ENCODE measurements around the gene MSI2. TPM values are rescaled to one million over a fixed set of nuclear protein-coding genes. Genes with fewer than 3 reads are reported as not detected.
A peak's percentile ranks its signal among the peaks of the same experiment; 100 is the strongest.

The MSI2 gene
- total RNA-seq, 2 experiments from 2014 or later, result 87.6 to 96.0 TPM

DNA sequence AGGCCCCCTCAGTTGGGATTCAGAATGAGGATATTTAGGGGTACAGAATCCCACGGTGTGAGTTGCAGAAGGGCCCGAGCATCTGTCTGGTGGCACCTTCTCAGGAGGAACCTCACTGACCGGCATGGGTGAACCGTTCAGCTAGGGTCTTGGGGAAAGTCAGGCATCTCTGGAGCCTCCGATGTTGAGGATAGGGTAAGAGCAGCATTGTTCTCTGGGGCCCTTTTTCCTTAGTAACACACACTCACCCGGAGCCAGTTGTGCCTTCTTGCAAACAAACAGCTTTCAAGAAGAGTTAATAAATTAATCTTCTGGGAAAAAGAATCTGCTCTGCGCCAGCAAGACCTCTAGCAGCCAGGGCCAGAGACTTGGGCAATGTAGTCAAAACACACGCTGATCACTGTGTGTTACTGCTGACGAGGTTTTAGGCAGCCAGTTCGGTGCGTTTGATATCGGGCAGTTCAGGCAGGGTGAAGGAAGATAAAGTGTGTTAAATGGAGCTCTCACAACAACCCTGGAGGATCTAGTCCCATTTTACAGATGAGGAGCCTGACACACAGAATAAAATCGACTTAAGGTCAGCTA, 48.9 kb downstream of the MSI2 start:
- no peak for DNase-seq
- peaks cover 5% of the 10 kb centered on the region for H3K9me3 Mint-ChIP-seq
- CTCF ChIA-PET, result interaction anchor here (1.8 kb wide), 1 partner anchor 17 kb away, joined by 3 read pairs; no protein-coding TSS in a partner anchor
- POLR2A ChIA-PET, result interaction anchor here (0.6 kb wide), 1 partner anchor 83 kb away, joined by 4 read pairs; no protein-coding TSS in a partner anchor
- H3K4me3 Mint-ChIP-seq, result no peak overlapping the region
- peaks cover 25% of the 10 kb centered on the region for H3K4me1 Mint-ChIP-seq
- H3K27me3 Mint-ChIP-seq, result no peaks in the 10 kb centered on the region
- H3K36me3 Mint-ChIP-seq (ENCODE audit: low read depth), result peaks cover 31% of the 10 kb centered on the region
- H3K27ac Mint-ChIP-seq, result no peak overlapping the region

DNA sequence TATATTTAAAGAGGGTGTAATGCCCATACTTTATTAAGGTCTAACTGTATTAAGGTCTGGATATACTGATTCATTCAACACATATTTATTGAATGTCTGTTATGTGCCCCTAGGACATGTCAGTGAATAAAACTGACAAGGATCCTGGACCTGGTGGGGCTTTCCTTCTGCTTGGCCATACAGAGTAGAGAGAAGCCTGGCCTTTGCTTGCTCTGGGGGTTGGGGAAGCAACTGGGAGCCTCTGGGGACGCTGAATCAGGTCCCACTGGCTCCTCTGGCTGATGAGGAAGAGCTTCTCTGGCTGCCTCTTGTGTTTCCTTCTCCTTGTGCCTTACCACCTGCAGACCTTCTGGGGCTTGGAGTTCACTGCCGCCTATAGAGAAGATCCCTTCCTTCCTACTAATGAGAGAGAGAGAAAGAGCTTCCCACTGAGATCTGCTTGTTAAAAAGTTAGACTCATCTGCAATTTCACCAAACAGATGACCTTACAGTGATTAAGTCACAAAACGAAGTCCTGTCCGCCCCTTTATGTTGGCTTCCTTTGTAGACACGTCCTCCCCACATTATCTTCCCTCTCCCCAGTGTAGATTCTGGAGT, 49.7 kb downstream of the MSI2 start:
- H3K4me3 Mint-ChIP-seq, result no peak overlapping the region
- CTCF ChIA-PET, result no interaction called here
- H3K4me1 Mint-ChIP-seq, result peaks cover 24% of the 10 kb centered on the region
- H3K27ac Mint-ChIP-seq, result no peak overlapping the region
- no peaks in the 10 kb centered on the region for H3K9me3 Mint-ChIP-seq
- H3K36me3 Mint-ChIP-seq (ENCODE audit: low read depth), result peaks cover 27% of the 10 kb centered on the region
- DNase-seq, result no peak
- H3K27me3 Mint-ChIP-seq, result no peaks in the 10 kb centered on the region
- POLR2A ChIA-PET, result interaction anchor here (0.6 kb wide), 1 partner anchor 82 kb away, joined by 4 read pairs; no protein-coding TSS in a partner anchor

DNA sequence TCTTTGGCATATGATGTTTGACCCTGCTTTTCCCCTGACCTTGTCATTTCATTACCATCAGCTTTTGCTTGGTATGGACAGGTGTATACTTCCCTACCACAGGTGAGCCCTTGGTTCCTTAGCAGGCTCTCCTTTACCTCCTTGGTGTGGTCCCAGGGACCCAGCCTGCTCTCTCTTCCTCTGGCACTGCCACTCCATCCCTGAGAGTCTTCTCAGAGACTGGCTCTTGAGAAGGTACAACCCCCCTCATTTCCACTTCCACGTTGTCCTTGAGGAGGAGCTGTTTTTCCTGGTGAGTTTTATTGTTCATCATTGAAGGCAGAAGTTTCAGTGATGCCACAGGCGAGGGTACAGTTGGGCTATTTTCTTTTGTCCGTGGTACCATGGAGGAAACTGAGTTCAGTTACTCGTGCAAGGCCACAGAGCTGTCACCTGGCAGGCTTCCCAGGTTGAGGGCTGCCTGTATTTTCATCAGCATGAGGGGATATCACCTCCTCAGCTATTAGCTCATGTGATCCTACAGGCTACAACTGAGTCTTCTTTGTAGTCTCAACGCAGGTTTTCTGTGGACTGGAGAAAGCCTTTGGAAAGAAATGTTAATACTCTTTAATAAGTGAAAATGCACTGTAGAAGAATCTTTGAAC, 52.3 kb downstream of the MSI2 start:
- H3K36me3 Mint-ChIP-seq (ENCODE audit: low read depth), result peaks cover 20% of the 10 kb centered on the region
- H3K9me3 Mint-ChIP-seq, result no peaks in the 10 kb centered on the region
- peaks cover 7% of the 10 kb centered on the region for H3K4me1 Mint-ChIP-seq
- no peak overlapping the region for H3K4me3 Mint-ChIP-seq
- H3K27me3 Mint-ChIP-seq, result no peaks in the 10 kb centered on the region
- ChIA-PET POLR2A (no interaction called here), CTCF (interaction anchor here (0.6 to 1.4 kb wide), 4 partner anchors 9 to 791 kb away, joined by 3 to 4 read pairs (median 4); no protein-coding TSS in a partner anchor)
- no peak for DNase-seq
- no peak overlapping the region for H3K27ac Mint-ChIP-seq

DNA sequence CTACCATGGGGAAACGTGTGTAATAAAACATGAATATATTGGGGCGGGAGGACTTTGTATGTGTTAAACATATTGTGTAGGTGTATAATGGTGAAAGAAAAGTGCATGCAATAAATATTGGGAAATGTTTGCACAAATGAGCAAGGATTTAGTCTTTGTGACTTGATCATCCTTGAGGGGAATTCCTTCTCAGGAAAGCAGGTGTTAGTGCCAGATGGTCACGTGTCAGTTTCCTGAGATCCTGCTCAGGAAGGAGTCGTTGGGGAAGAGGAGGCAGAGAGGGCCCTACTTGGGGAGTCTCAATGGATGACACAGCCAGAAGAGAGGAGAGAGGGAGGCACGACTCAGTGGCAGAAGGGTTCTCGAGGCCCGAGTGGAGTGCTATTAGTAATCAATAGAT, 53.2 kb downstream of the MSI2 start:
- no peaks in the 10 kb centered on the region for H3K27me3 Mint-ChIP-seq
- ChIA-PET POLR2A (no interaction called here), CTCF (interaction anchor here (0.6 to 1.4 kb wide), 5 partner anchors 10 to 790 kb away, joined by 3 to 4 read pairs (median 3); no protein-coding TSS in a partner anchor)
- no peak overlapping the region for H3K4me3 Mint-ChIP-seq
- no peak for DNase-seq
- peaks cover 7% of the 10 kb centered on the region for H3K4me1 Mint-ChIP-seq
- peaks cover 20% of the 10 kb centered on the region for H3K36me3 Mint-ChIP-seq (ENCODE audit: low read depth)
- no peaks in the 10 kb centered on the region for H3K9me3 Mint-ChIP-seq
- H3K27ac Mint-ChIP-seq, result peak overlapping the region; percentile 61

DNA sequence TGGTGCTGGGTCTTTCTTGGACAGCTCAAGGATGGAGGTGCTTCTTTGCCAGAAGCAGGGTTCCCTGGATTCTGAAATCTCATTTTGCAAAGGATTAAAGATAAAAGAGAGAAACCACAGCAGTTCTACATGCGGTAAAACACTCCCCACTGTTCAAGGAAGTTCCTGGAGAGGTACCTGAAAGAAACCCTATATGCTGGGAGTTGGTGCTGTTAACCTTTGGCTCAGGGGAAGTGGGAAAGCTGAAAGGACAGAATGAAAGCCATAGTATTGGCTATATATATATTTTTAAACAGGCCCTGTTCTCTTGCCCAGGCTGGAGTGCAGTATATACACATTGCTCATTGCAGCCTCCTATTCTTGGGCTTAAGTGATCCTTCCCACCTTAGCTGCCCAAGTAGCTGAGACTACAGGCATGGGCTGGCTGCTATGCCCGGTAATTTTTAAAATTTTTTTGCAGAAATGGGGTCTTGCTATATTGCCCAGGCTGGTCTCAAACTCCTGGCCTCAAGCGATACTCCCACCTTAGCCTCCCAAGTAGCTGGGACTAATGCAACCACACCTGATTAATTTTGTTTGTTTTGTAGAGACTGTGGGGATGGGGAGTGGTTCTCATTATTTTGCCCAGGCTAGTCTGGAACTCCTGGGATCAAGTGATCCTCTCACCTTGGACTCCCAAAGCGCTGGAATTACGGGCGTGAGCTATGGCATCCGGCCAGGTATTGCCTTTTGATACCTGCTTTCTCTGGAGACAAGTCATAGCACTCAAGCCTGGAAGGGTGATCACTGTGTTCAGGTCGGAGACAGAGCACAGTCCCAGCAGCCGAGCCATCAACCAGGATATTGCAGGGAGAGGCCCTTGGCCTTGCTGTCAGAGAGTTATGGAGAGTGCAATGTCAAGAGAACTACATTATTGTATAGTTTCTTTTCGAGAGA, 55.2 kb downstream of the MSI2 start:
- no peak for DNase-seq
- CTCF ChIA-PET, result interaction anchor here (1.1 kb wide), 1 partner anchor 32 kb away, joined by 3 read pairs; no protein-coding TSS in a partner anchor
- Mint-ChIP-seq H3K27me3 (no peaks in the 10 kb centered on the region), H3K36me3 (ENCODE audit: low read depth) (peaks cover 20% of the 10 kb centered on the region), H3K4me3 (no peak overlapping the region), H3K9me3 (no peaks in the 10 kb centered on the region), H3K27ac (peak overlapping the region; percentile 11), H3K4me1 (peaks cover 7% of the 10 kb centered on the region)
- POLR2A ChIA-PET, result no interaction called here

DNA sequence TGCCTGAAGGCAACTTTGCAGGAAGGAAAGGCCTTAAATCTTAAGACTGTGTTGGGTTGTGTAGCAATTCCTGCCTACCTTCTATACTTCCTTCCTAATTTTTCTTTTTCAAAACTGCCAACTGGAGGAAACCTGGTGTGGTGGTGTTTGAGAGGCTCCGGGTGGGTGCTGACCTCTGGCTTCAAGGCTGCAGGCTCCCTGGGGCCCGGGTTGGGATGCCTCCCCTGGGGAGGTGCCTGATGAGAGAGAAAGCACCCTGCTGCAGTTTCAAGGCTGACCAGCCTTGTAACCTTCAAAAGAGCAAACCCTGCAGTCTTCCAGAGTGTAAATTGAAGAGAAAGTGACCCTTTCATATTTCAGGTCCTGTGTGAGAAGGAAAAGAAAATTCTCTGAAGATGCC, 55.9 kb downstream of the MSI2 start:
- POLR2A ChIA-PET, result no interaction called here
- no peak for DNase-seq
- peaks cover 20% of the 10 kb centered on the region for H3K36me3 Mint-ChIP-seq (ENCODE audit: low read depth)
- no peak overlapping the region for H3K4me3 Mint-ChIP-seq
- no peaks in the 10 kb centered on the region for H3K27me3 Mint-ChIP-seq
- H3K9me3 Mint-ChIP-seq, result no peaks in the 10 kb centered on the region
- H3K4me1 Mint-ChIP-seq, result peaks cover 7% of the 10 kb centered on the region
- CTCF ChIA-PET, result interaction anchor here (1.1 kb wide), 1 partner anchor 33 kb away, joined by 3 read pairs; no protein-coding TSS in a partner anchor
- H3K27ac Mint-ChIP-seq, result no peak overlapping the region

DNA sequence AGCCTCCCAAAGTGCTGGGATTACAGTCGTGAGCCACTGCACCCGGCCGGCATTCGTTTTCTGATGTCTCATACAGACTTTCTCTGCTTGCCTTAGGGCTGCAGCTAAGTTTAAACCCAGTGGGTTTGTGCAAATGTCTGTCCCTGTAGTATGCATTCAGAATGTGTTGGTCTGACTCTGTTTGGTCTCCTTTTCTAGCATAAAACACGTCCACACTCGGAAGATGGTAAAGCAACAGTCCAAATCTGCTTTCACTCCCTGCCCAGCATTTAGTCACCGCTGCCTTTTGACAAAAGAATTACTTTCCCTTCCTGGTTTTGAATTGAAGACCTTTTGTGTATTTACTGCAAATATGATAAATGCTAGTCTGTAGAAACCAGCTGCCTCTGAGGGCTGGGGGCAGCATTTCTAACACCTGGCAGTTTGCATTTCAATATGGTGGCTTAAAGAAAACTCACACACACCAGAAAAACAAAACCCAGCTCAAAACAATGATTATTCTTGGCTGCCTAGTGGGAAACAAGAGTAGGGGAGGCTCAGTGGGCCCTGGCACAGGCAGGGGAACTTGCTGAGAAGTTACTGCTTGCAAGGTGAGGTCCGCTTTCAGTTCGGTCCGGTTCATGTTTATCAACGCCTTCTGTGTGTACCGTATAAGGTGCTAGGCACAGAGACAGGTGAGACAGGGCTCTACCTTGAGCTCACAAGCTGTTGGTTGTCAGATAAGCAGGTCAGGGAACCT, 56.9 kb downstream of the MSI2 start:
- H3K27ac Mint-ChIP-seq, result no peak overlapping the region
- ChIA-PET POLR2A (no interaction called here), CTCF (interaction anchor here (0.7 kb wide), 1 partner anchor 122 kb away, joined by 3 read pairs; no protein-coding TSS in a partner anchor)
- H3K27me3 Mint-ChIP-seq, result no peaks in the 10 kb centered on the region
- DNase-seq, result no peak
- peaks cover 7% of the 10 kb centered on the region for H3K4me1 Mint-ChIP-seq
- peaks cover 17% of the 10 kb centered on the region for H3K36me3 Mint-ChIP-seq (ENCODE audit: low read depth)
- H3K4me3 Mint-ChIP-seq, result no peak overlapping the region
- no peaks in the 10 kb centered on the region for H3K9me3 Mint-ChIP-seq

DNA sequence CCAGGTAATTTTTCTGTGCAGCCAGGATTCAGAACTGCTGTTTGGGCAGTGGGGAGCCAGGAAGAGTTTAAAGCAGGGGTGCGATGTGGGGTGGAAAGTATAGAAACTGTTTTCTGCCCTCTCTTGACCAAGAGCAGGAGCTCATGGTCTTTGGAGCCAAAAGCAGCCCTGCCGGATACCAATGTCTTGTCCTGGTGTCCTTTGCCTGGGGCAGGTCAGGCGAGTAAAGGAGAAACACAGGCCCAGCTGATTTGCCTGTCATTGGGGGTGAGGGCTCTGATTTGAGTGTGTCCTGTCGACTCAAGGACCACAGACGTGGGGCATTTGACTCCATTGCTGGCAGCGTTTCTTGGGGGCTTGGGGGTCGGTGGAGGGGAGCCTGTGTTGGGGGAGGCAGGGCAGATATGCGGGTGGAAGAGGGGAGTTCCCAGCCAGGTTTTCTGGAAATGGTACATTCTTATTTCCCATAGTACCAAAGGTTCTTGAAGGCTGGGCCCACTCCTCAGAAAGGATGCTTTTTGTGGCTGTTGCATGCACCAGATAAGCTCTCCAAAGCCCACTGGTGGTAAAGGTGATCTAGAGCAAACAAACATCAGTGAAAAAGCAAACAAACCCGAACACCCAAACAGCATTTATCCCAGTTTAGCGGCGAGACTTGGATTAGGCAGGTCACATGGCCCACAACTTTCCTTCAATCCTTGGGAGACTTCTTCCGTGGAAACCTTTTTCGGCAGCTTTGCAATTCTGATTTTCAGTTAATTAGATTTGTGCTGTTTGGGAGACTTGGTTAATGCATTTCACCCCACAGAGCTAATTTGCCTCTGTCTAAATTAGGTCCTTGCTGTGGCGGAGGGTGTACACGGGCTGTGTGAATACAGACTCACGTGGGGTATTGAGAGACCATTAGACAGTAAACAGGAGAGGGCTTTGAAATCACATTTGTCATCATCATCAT, 59.0 kb downstream of the MSI2 start:
- peaks cover 7% of the 10 kb centered on the region for H3K4me1 Mint-ChIP-seq
- no peaks in the 10 kb centered on the region for H3K27me3 Mint-ChIP-seq
- no peak overlapping the region for H3K27ac Mint-ChIP-seq
- H3K36me3 Mint-ChIP-seq (ENCODE audit: low read depth), result peaks cover 13% of the 10 kb centered on the region
- H3K9me3 Mint-ChIP-seq, result no peaks in the 10 kb centered on the region
- ChIA-PET CTCF (interaction anchor here (0.6 kb wide), 1 partner anchor 55 kb away, joined by 3 read pairs; no protein-coding TSS in a partner anchor), POLR2A (no interaction called here)
- DNase-seq, result no peak
- no peak overlapping the region for H3K4me3 Mint-ChIP-seq

DNA sequence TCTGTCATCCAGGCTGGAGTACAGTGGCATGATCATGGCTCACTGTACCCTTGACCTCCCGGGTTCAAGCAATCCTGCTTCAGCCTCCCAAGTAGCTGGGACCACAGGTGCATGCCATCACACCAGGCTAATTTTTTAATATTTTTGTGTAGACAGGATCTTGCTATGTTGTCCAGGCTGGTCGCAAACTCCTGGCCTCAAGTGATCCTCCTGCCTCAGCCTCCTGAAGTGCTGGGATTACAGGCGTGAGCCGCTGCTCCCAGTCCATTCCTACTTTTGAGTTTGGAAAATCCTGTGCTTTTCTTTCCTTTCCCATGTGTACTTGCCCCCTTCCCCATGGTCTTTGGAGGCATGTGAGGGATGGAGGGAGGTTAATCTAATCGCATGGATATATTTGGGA, 60.0 kb downstream of the MSI2 start:
- POLR2A ChIA-PET, result no interaction called here
- H3K4me3 Mint-ChIP-seq, result no peak overlapping the region

DNA sequence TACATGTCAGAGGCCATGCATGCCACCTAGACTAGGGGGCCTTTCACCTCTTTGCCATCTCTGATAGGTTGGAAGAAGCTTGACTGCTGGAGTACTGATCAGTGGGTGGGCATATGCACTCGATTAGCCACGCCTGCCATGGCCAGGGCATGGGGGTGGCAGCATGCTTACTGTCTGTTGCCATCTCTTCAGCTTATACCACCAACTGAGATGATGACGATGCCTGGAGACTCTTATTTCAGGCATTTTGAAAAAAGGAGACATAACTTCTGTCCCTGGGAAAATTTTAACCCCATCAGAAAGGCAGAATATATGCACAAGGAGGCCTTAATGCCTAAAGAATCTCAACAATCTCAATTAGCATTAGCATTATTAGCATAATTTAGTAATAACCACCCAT, 60.8 kb downstream of the MSI2 start:
- Mint-ChIP-seq H3K27ac (no peak overlapping the region), H3K27me3 (no peaks in the 10 kb centered on the region), H3K9me3 (no peaks in the 10 kb centered on the region), H3K4me1 (peaks cover 2% of the 10 kb centered on the region), H3K4me3 (no peak overlapping the region), H3K36me3 (ENCODE audit: low read depth) (peaks cover 8% of the 10 kb centered on the region)
- DNase-seq, result no peak
- ChIA-PET CTCF (no interaction called here), POLR2A (no interaction called here)

More for the DNA sequence above, 60.0 kb downstream of the MSI2 start:
- no peak overlapping the region for H3K27ac Mint-ChIP-seq
- H3K27me3 Mint-ChIP-seq, result no peaks in the 10 kb centered on the region
- no peak for DNase-seq
- CTCF ChIA-PET, result interaction anchor here (0.6 kb wide), 1 partner anchor 54 kb away, joined by 3 read pairs; no protein-coding TSS in a partner anchor
- peaks cover 2% of the 10 kb centered on the region for H3K4me1 Mint-ChIP-seq
- H3K36me3 Mint-ChIP-seq (ENCODE audit: low read depth), result peaks cover 8% of the 10 kb centered on the region
- H3K9me3 Mint-ChIP-seq, result no peaks in the 10 kb centered on the region

DNA sequence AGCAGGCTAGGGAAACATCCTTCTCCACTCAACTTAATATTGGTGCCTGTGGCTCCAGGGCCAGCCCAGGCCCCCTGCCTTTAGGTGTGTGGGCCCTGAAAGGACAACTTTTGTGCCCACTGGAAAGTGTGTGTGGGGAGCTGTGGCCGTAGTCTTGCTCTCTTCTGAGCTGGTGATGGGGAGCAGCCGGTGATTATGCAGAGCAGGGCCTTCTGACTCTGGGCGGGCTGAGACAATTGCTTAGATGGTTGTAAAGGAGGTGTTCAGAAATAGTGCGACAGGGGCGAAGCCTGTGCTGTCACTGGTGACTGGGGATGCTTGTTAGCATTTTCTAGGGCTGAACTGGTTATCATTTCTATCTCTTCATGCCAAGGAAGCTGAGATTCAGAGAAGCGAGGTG, 62.6 kb downstream of the MSI2 start:
- peaks cover 2% of the 10 kb centered on the region for H3K36me3 Mint-ChIP-seq (ENCODE audit: low read depth)

More for the DNA sequence above, 62.6 kb downstream of the MSI2 start:
- H3K27ac Mint-ChIP-seq, result no peak overlapping the region
- no peak overlapping the region for H3K4me3 Mint-ChIP-seq
- CTCF ChIA-PET, result interaction anchor here (1.0 to 1.5 kb wide), 3 partner anchors 10 to 76 kb away, joined by 3 to 4 read pairs (median 3); no protein-coding TSS in a partner anchor
- H3K27me3 Mint-ChIP-seq, result no peaks in the 10 kb centered on the region
- DNase-seq, result no peak
- POLR2A ChIA-PET, result no interaction called here
- peaks cover 2% of the 10 kb centered on the region for H3K4me1 Mint-ChIP-seq
- H3K9me3 Mint-ChIP-seq, result no peaks in the 10 kb centered on the region
